Activated naive CD8-positive, alpha-beta T cell treated with anti-CD3 and anti-CD28 coated beads, Interleukin-2, amount 10 ng/mL, durations not matched to agents 7 days and 5 days (primary cell): ENCODE measurements around the gene TNFRSF19. TPM values are rescaled to one million over a fixed set of nuclear protein-coding genes. Genes with fewer than 3 reads are reported as not detected.

Experiments
- ATAC-seq: fragments of 150-1000 bp; cut with Tn5 transposase; one replicate; pipeline ENCODE4 v1.10.0; 2021; ENCODE audit warnings: low read depth, moderate library complexity
- POLR2A ChIA-PET: fragments of 350-600 bp; sonication (Branson Sonifier 250); formaldehyde crosslinking; loops from one replicate; lab custom pipeline; 2021; ENCODE audit warnings: antibody characterized with exemption; lab: Charles Lee
- DNase-seq: peaks from one replicate; pipeline ENCODE4 v3.0.0; 2021
- H3K27ac Mint-ChIP-seq: one replicate; pipeline ENCODE4 v1.8.0; 2022; ENCODE audit warnings: mild to moderate bottlenecking, mixed read lengths
- H3K27me3 Mint-ChIP-seq: one replicate; pipeline ENCODE4 v1.8.0; 2022; ENCODE audit warnings: mild to moderate bottlenecking, moderate library complexity, mixed read lengths
- H3K36me3 Mint-ChIP-seq: one replicate; pipeline ENCODE4 v1.8.0; 2021; ENCODE audit warnings: mild to moderate bottlenecking, mixed read lengths
- H3K4me1 Mint-ChIP-seq: one replicate; pipeline ENCODE4 v1.8.0; 2021; ENCODE audit warnings: mixed read lengths
- H3K4me3 Mint-ChIP-seq: one replicate; pipeline ENCODE4 v1.8.0; 2022; ENCODE audit warnings: mild to moderate bottlenecking, moderate library complexity, mixed read lengths
- H3K9me3 Mint-ChIP-seq: one replicate; pipeline ENCODE4 v1.8.0; 2021; ENCODE audit warnings: mixed read lengths
- total RNA-seq, 2 experiments: library from RNA; stranded (reverse); gene quantifications; one replicate each; pipeline ENCODE4 v1.2.3, GENCODE V29; 2021

TNFRSF19 gene
- total RNA-seq, 2 experiments from 2014 or later = not detected

DNA sequence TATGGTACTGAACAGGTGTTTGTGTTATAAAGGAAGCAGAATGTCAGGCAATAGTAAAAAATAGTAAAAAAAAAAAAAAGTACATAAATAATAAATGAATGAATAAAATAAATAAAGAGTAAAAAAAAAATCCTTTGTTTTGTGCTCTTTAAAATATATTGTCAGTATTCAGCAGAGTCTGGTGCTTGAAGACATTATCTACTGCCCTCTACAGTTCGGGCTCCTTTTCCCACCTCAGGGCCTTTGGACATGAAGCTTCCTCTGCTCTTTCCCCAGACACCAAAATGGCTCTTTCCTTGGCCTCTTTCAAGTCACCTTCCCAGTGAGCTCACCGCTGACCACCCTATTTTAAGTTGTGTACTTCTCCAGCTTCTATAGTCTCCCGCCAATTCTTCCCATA is 137.5 kb downstream of the TNFRSF19 start:
- Mint-ChIP-seq H3K9me3 (no peaks in the 10 kb centered on the region), H3K27ac (no peak overlapping the region), H3K36me3 (no peaks in the 10 kb centered on the region), H3K27me3 (peaks cover 3% of the 10 kb centered on the region), H3K4me3 (no peak overlapping the region), H3K4me1 (no peaks in the 10 kb centered on the region)
- DNase-seq (no peak), ATAC-seq (no peak)
- POLR2A ChIA-PET = interaction anchor here (0.7 kb wide), 1 partner anchor 10 kb away, joined by 4 read pairs; no protein-coding TSS in a partner anchor

- Mint-ChIP-seq H3K9me3 (no peaks in the 10 kb centered on the region), H3K4me3 (no peak overlapping the region), H3K27me3 (peaks cover 13% of the 10 kb centered on the region), H3K4me1 (no peaks in the 10 kb centered on the region), H3K27ac (no peak overlapping the region), H3K36me3 (no peaks in the 10 kb centered on the region)
- ATAC-seq (no peak), DNase-seq (no peak)
- POLR2A ChIA-PET = no interaction called here
Observed at GRCh38 chr13:23709536-23709935, 139.3 kb downstream of the TNFRSF19 start.

GRCh38 chr13:23710366-23710765 is 140.2 kb downstream of the TNFRSF19 start:
- no peaks in the 10 kb centered on the region for H3K4me1 Mint-ChIP-seq
- POLR2A ChIA-PET = no interaction called here
- H3K27me3 Mint-ChIP-seq = peaks cover 16% of the 10 kb centered on the region

GRCh38 chr13:23711355-23711754 is 141.1 kb downstream of the TNFRSF19 start:
- Mint-ChIP-seq H3K27ac (no peak overlapping the region), H3K36me3 (no peaks in the 10 kb centered on the region), H3K4me3 (no peak overlapping the region), H3K27me3 (peaks cover 16% of the 10 kb centered on the region), H3K4me1 (no peaks in the 10 kb centered on the region), H3K9me3 (no peaks in the 10 kb centered on the region)
- no peak for ATAC-seq
- no peak for DNase-seq
- POLR2A ChIA-PET = no interaction called here

More at GRCh38 chr13:23710366-23710765, 140.2 kb downstream of the TNFRSF19 start:
- H3K36me3 Mint-ChIP-seq = no peaks in the 10 kb centered on the region
- no peak for DNase-seq
- H3K4me3 Mint-ChIP-seq = no peak overlapping the region
- no peaks in the 10 kb centered on the region for H3K9me3 Mint-ChIP-seq
- no peak overlapping the region for H3K27ac Mint-ChIP-seq
- ATAC-seq = no peak

DNA sequence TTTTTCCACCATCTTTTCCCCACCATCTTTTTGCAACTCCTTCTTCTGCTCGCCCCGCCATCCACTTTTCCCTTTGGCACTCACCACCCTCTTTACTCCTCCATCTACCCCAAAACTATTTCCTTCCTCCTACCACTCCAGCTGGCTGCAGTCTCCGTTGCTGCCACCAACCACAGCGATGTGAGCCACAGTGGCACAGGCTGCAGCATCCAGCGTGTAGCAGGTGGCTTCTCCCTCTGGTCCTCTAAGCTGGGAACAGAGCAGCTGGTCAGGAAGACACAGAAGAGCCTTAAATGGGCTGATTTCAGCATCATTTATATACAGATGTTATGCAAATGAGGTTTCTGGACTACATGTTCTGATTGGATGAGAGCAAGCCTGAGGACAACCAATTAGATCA is 144.5 kb downstream of the TNFRSF19 start:
- Mint-ChIP-seq H3K36me3 (no peaks in the 10 kb centered on the region), H3K27ac (no peak overlapping the region), H3K4me3 (no peak overlapping the region), H3K4me1 (peaks cover 7% of the 10 kb centered on the region), H3K9me3 (no peaks in the 10 kb centered on the region), H3K27me3 (peaks cover 16% of the 10 kb centered on the region)
- ATAC-seq (no peak), DNase-seq (no peak)
- POLR2A ChIA-PET = no interaction called here

DNA sequence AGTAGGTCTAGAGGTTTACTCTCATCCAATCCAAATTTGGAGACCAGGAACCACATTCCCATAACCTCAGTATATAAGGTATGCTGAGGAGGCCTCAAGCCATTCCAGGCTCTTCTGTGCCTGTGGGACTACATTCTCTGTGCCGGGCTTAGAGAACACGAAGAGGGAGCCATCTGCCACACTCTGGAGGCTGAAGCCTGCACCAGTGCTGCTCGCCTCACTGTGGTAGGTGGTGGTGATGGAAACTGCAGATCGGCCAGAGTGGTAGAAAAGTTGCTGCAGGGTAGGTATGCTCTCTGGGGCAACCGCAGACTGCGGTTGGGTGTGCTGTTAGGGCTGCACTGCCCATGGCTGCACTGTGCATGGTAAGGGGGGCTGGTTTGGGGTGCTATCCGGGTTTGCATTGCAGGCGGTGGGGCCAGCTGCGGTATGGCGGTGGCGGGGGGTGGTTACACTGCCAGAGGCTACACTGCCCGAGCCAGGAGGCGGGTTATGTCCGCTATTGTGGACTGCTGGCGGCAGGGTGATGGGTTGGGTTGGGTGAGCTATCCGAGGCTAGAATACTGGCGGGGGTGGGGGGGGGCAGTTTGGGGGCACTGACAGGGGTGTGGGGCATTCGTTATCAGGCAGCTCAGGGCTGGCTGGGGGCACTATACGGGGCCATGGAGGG is 145.0 kb downstream of the TNFRSF19 start:
- no peak for DNase-seq
- Mint-ChIP-seq H3K27ac (no peak overlapping the region), H3K4me1 (peaks cover 7% of the 10 kb centered on the region), H3K4me3 (no peak overlapping the region), H3K36me3 (no peaks in the 10 kb centered on the region), H3K9me3 (no peaks in the 10 kb centered on the region), H3K27me3 (peaks cover 16% of the 10 kb centered on the region)
- no peak for ATAC-seq
- POLR2A ChIA-PET = no interaction called here

DNA sequence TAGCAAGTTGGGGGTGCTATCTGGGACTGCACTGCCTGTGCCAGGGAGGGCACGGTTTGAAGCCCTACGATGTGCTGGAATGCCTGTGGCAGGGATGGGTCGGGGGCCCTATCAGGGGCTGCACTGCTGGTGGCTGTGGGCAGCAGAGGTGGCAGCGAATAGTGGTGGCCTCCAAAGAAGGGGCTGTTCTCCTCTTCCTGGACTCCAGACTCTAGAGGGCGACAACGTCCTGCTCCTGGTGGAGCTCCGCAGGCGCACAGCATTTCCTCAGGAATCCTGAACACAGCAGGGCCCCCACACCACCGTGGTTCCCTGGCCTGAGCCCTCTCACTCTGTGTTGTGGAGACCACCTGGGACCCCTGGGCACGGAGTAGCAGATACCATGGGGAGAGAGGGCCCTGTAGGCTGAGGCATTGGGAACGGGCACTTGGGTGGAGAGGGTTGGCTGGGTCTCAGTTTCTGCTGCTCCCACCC is 145.6 kb downstream of the TNFRSF19 start:
- POLR2A ChIA-PET = no interaction called here
- DNase-seq (no peak), ATAC-seq (no peak)
- peaks cover 7% of the 10 kb centered on the region for H3K4me1 Mint-ChIP-seq
- no peaks in the 10 kb centered on the region for H3K9me3 Mint-ChIP-seq
- H3K27me3 Mint-ChIP-seq = peaks cover 16% of the 10 kb centered on the region
- no peak overlapping the region for H3K4me3 Mint-ChIP-seq
- H3K27ac Mint-ChIP-seq = no peak overlapping the region
- H3K36me3 Mint-ChIP-seq = no peaks in the 10 kb centered on the region

- H3K9me3 Mint-ChIP-seq = no peaks in the 10 kb centered on the region
- DNase-seq = no peak
- H3K4me3 Mint-ChIP-seq = no peak overlapping the region
- H3K36me3 Mint-ChIP-seq = no peaks in the 10 kb centered on the region
- POLR2A ChIA-PET = no interaction called here
- H3K4me1 Mint-ChIP-seq = peaks cover 7% of the 10 kb centered on the region
- H3K27ac Mint-ChIP-seq = no peak overlapping the region
- H3K27me3 Mint-ChIP-seq = peaks cover 16% of the 10 kb centered on the region
- no peak for ATAC-seq
Observed at GRCh38 chr13:23716401-23716800, 146.2 kb downstream of the TNFRSF19 start.

GRCh38 chr13:23718996-23719395 is 148.8 kb downstream of the TNFRSF19 start:
- no peaks in the 10 kb centered on the region for H3K9me3 Mint-ChIP-seq
- ATAC-seq (no peak), DNase-seq (no peak)
- H3K36me3 Mint-ChIP-seq = no peaks in the 10 kb centered on the region
- H3K27me3 Mint-ChIP-seq = peaks cover 4% of the 10 kb centered on the region
- peaks cover 7% of the 10 kb centered on the region for H3K4me1 Mint-ChIP-seq
- no peak overlapping the region for H3K4me3 Mint-ChIP-seq
- H3K27ac Mint-ChIP-seq = no peak overlapping the region
- POLR2A ChIA-PET = no interaction called here

DNA sequence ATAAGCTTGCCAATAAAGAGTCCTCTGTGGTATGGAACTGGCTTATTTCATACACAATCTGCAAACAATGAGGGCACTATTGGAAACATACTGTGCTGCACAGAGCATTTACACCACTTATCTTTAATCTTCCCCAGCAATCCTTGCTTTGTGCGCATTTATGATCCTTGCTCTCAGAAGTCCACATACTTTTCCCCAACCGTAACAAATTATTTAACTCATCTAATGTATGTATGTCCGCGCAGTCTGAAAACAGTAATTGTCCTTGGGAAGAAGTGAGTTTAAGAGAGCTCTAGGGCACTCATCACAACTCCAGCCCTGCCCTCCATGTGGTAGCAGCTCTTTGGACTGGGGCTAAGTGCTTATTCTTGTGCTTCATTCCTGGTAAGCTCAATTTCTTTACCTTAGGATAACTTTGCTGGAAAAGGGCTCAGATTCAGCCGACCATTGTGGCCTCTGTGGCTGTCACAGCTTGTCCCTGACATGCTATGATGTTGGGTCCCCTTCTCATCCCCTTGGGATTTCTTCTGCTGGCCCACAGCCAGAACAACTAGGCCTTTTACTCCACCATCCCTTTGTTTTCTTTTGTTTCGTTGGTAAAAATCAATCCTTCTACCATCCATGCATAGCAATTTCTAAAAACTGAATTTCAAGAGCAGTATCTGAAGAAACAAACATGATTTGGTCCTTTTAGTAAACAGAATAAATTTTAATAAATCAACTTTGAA is 152.7 kb downstream of the TNFRSF19 start:
- H3K27me3 Mint-ChIP-seq = no peaks in the 10 kb centered on the region
- no peak for DNase-seq
- H3K27ac Mint-ChIP-seq = no peak overlapping the region
- POLR2A ChIA-PET = no interaction called here
- H3K4me1 Mint-ChIP-seq = peaks cover 7% of the 10 kb centered on the region
- no peaks in the 10 kb centered on the region for H3K9me3 Mint-ChIP-seq
- H3K4me3 Mint-ChIP-seq = no peak overlapping the region
- no peak for ATAC-seq
- H3K36me3 Mint-ChIP-seq = no peaks in the 10 kb centered on the region

- POLR2A ChIA-PET = no interaction called here
- peaks cover 7% of the 10 kb centered on the region for H3K4me1 Mint-ChIP-seq
- no peak for ATAC-seq
- H3K36me3 Mint-ChIP-seq = no peaks in the 10 kb centered on the region
- H3K9me3 Mint-ChIP-seq = no peaks in the 10 kb centered on the region
- H3K4me3 Mint-ChIP-seq = no peak overlapping the region
- no peak for DNase-seq
- H3K27ac Mint-ChIP-seq = no peak overlapping the region
- H3K27me3 Mint-ChIP-seq = no peaks in the 10 kb centered on the region
Observed at GRCh38 chr13:23723471-23723870, 153.3 kb downstream of the TNFRSF19 start.

DNA sequence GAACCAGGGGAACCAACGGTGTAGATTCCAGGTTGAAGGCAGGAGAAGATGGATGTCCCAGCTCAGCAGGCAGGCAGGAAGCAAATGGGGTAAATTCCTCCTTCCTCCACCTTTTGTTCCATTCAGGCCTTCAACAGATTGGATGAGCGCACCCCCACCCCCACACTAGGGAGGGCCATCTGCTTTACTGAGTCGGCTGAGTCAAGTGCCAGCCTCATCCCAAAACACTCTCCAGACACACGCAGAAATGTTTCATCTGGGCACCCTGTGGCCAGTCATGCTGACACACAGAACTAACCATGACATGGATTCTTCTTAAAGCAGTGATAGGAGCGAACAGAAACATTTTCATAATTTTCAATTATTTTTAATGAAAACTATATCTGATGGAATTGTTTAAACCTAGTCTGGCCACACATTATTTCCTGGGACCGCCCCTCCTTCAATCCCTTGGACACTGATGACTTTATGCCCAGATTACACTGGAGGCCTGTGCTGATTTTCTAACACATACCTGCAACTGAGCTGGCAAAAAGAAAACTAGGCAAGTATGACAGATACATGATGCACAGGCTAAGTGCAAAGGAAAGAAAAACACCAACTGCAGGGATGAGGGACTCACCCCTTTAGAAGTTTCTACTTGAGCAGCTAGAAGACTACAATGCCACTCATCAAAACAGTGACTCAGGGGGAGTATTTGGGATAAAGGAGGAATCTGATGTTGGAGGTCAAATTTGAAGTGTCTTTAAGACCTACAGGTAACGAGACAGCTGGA is 154.2 kb downstream of the TNFRSF19 start:
- H3K27me3 Mint-ChIP-seq = no peaks in the 10 kb centered on the region
- no peak for DNase-seq
- no peak overlapping the region for H3K27ac Mint-ChIP-seq
- H3K4me3 Mint-ChIP-seq = no peak overlapping the region
- peaks cover 2% of the 10 kb centered on the region for H3K36me3 Mint-ChIP-seq
- H3K4me1 Mint-ChIP-seq = no peaks in the 10 kb centered on the region
- POLR2A ChIA-PET = no interaction called here
- ATAC-seq = no peak
- H3K9me3 Mint-ChIP-seq = no peaks in the 10 kb centered on the region
